K562 treated with DMSO at 1 percent for 12 hours (cell line): ENCODE measurements around the gene PPP1R2. TPM values are rescaled to one million over a fixed set of nuclear protein-coding genes. Genes with fewer than 3 reads are reported as not detected.

Source experiments
- total RNA-seq: library from RNA; unstranded; fragments of 300-600 nt; gene quantifications from 2 replicates; pipeline ENCODE4 v1.2.3, GENCODE V29; 2022; ENCODE audit not compliant: insufficient read depth

The PPP1R2 gene
- 33.4 and 36.0 TPM in 2 replicates for total RNA-seq

DNA sequence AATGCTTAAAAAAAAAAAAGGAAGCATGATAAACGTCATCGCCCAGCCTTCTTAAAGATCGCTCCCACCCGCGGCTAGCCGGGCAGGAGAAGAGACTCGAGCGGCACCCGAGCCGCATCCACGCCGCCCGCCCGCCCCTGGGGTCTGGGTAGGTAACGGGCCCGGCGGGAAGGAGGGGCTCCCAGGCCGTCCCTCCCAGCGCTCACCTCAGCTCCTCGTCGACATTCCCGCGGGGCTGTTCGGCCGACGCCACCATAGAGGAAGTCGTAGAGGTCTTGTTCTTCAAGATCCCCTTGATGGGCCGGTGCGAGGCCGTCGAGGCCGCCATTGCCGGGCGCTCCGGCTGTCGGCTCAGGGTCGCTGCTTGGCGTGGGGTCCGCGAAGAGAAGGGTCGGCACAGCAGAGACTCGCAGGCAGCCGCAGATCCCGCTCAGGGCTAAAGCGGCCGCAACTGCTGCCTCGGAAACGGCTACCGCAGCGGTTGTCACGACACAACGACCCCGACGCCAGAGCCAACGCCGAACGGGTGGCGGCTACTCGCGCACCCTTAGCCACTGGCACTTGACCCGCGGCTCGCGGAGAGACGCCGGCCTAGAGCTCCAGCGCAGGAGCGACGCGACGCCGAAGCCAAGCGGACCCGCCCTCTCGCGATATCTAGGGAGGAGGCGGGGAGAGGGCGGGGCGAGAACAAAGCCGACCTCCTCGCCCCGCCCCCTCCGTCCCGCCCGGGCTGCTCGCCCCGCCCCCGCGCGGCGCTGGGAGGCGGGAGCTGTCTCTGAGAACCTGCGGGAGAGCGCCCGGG, at the start of gene PPP1R2:
PPP1R2 (minus strand) TSS at position 628 of the 802 bp plus-strand sequence; CDS start at position 328, 300 bp downstream.

DNA sequence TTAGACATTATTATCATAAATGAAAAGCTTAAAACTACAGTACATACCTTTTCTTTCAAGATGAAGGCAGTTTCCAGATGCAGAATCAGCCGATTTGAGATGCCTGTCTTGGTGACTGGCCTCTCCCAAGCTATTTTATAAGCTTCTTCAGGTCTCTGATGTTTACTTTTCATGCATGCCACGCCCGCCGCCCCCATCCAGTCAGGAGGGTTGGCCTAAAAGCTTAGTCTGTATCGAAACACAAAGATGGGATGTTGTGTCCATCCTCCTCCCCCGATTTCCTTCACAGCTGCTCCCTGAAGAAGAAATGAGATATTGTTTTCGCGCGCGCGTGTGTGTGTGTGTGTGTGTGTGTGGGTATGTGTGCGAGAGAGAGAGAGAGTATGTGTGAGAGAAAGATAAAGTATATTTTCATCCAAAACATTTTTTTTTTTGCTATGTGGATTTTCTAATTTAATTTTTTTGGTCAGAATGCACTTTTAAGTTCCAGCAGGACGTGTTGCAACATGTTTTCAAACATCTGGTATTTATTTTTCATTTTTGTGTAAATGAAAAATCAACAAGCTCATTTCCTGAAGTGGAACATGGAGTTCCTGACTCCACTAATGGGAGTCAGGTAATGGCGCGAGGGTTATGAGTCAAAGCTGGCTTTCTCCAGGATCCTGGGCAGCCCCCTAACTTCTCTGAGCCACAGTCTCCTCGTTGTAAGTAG, 40.9 kb upstream of the PPP1R2 start, which contains the start of gene APOD:
APOD (minus strand) TSS at position 110 of the 712 bp plus-strand sequence. CDS start 4,479 bp downstream, outside the sequence.

Other genes starting within 250 kb of the PPP1R2 start
- 7.4 and 31.7 TPM in 2 replicates for gene ACAP2, start 100.3 kb downstream of the PPP1R2 start, total RNA-seq
- 1.5 TPM in 1 of 2 replicates, not detected in the other for gene APOD, start 40.6 kb upstream of the PPP1R2 start, total RNA-seq
- gene MUC20, start 177.7 kb upstream of the PPP1R2 start, total RNA-seq = 0.44 and 2.1 TPM in 2 replicates